ENCODE measurements around the gene TARBP1.

GRCh38 chr1:234473118-234473517 is 5.9 kb downstream of the TARBP1 start:
- TF ChIP-seq POLR2A (IDR thresholded peaks at IDR 0.05): no peak
- TF ChIP-seq CTCF (IDR thresholded peaks at IDR 0.05 in 4 of 5, conservative IDR thresholded peaks at IDR 0.05 in 1 of 5): no peak

Measured in gastrocnemius medialis (tissue), 4 donors.